ENCODE results near the gene ZNF710. TPM values are rescaled to one million over a fixed set of nuclear protein-coding genes. Genes with fewer than 3 reads are reported as not detected.

The ZNF710 gene
- total and polyA plus RNA-seq, 9 of the 15 experiments (the other 6 are each of a cell fraction or from before 2014, with no cell fraction given): 0.56 to 14.2 (median 5.2) TPM

DNA sequence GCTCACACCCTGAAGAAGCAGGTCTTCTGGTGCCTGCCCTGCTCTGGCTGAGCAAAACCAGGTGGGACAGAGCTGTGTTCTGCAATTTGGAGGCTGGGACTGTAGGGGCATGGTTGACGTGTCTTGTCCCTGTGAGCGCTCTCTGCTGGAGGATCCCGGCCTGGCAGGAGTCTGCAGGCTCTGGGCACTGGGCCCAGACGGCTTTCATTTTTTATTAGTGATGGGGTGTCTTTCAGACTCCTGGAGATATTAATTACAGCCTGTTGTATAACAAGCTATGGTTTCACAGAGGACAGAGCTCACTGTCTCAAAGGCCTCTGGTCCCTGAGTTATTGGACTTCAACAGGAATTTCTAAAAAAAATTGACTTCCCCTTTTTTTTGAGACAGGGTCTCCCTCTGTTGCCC is 29.5 kb upstream of the ZNF710 start (continued):
- TF ChIP-seq, protein P1, sequence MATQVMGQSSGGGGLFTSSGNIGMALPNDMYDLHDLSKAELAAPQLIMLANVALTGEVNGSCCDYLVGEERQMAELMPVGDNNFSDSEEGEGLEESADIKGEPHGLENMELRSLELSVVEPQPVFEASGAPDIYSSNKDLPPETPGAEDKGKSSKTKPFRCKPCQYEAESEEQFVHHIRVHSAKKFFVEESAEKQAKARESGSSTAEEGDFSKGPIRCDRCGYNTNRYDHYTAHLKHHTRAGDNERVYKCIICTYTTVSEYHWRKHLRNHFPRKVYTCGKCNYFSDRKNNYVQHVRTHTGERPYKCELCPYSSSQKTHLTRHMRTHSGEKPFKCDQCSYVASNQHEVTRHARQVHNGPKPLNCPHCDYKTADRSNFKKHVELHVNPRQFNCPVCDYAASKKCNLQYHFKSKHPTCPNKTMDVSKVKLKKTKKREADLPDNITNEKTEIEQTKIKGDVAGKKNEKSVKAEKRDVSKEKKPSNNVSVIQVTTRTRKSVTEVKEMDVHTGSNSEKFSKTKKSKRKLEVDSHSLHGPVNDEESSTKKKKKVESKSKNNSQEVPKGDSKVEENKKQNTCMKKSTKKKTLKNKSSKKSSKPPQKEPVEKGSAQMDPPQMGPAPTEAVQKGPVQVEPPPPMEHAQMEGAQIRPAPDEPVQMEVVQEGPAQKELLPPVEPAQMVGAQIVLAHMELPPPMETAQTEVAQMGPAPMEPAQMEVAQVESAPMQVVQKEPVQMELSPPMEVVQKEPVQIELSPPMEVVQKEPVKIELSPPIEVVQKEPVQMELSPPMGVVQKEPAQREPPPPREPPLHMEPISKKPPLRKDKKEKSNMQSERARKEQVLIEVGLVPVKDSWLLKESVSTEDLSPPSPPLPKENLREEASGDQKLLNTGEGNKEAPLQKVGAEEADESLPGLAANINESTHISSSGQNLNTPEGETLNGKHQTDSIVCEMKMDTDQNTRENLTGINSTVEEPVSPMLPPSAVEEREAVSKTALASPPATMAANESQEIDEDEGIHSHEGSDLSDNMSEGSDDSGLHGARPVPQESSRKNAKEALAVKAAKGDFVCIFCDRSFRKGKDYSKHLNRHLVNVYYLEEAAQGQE (IDR thresholded peaks at IDR 0.05; ENCODE audit: borderline replicate concordance): peak; percentile 69; the same call in 1 of the 2 replicates
- TF ChIP-seq, protein P1 (CRISPR knock-in tag; IDR thresholded peaks at IDR 0.05; ENCODE audit: low read depth): no peak
- TF ChIP-seq UBTF (IDR thresholded peaks at IDR 0.05; ENCODE audit: borderline replicate concordance in 1 of 2, low read depth in 2 of 2, low read length in 2 of 2) (no peak), SAFB2 (IDR thresholded peaks at IDR 0.05; ENCODE audit: borderline replicate concordance, low read depth, low read length, severe bottlenecking) (no peak), ILK (tag; IDR thresholded peaks at IDR 0.05; ENCODE audit: borderline replicate concordance, low read depth) (no peak)
- TF ChIP-seq, protein P2, sequence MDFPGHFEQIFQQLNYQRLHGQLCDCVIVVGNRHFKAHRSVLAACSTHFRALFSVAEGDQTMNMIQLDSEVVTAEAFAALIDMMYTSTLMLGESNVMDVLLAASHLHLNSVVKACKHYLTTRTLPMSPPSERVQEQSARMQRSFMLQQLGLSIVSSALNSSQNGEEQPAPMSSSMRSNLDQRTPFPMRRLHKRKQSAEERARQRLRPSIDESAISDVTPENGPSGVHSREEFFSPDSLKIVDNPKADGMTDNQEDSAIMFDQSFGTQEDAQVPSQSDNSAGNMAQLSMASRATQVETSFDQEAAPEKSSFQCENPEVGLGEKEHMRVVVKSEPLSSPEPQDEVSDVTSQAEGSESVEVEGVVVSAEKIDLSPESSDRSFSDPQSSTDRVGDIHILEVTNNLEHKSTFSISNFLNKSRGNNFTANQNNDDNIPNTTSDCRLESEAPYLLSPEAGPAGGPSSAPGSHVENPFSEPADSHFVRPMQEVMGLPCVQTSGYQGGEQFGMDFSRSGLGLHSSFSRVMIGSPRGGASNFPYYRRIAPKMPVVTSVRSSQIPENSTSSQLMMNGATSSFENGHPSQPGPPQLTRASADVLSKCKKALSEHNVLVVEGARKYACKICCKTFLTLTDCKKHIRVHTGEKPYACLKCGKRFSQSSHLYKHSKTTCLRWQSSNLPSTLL (IDR thresholded peaks at IDR 0.05): no peak

Measured in K562 (cell line).